PC-3 (cell line): ENCODE data around the gene PPFIBP2. TPM values are rescaled to one million over a fixed set of nuclear protein-coding genes. Genes with fewer than 3 reads are reported as not detected.

Experiments used
- ATAC-seq: fragments of 200-7000 bp; cut with Tn5 transposase; 2 replicates; pipeline ENCODE4 v1.9.1; 2020; ENCODE audit warnings: mild to moderate bottlenecking, moderate library complexity
- BruUV-seq: library from RNA; stranded (reverse); fragments of 400-500 nt; replicated peaks from 2 replicates; lab custom pipeline; 2021; lab: Mats Ljungman, UMichigan
- CTCF ChIA-PET: fragments of 300-600 bp; sonication (Branson Sonifier 250); formaldehyde crosslinking; loops from one replicate; lab custom pipeline; 2022; ENCODE audit warnings: antibody characterized with exemption; lab: Charles Lee
- POLR2A ChIA-PET: fragments of 300-600 bp; sonication (Branson Sonifier 250); formaldehyde crosslinking; loops from one replicate; lab custom pipeline; 2022; ENCODE audit warnings: antibody characterized with exemption; ENCODE audit not compliant: unreplicated experiment; lab: Charles Lee
- DNase-seq: peaks from one replicate; pipeline ENCODE4 v3.0.0-alpha.2; 2015
- H2AFZ ChIP-seq: fragments of 300-600 bp; sonication (generic); 2 replicates; pipeline ENCODE4 v1.6.0; 2016; ENCODE audit warnings: antibody characterized with exemption, low read length
- H3F3A ChIP-seq: fragments of 300-600 bp; sonication (generic); one replicate; pipeline ENCODE4 v1.6.0; 2017; ENCODE audit warnings: antibody characterized with exemption, low read length, control low read depth, mild to moderate bottlenecking; ENCODE audit not compliant: unreplicated experiment
- H3K27ac ChIP-seq: fragments of 300-600 bp; sonication (generic); 2 replicates; pipeline ENCODE4 v1.5.1; 2016; ENCODE audit warnings: mild to moderate bottlenecking, low read length
- H3K27me3 ChIP-seq: fragments of 300-600 bp; sonication (generic); 2 replicates; pipeline ENCODE4 v1.6.1; 2016; ENCODE audit warnings: low read length, mixed read lengths
- H3K36me3 ChIP-seq: fragments of 300-600 bp; sonication (generic); 2 replicates; pipeline ENCODE4 v1.6.1; 2016; ENCODE audit warnings: low read depth, mixed run types, low read length, mixed read lengths
- H3K4me1 ChIP-seq: fragments of 300-600 bp; sonication (generic); 2 replicates; pipeline ENCODE4 v1.5.1; 2016; ENCODE audit warnings: low read length; ENCODE audit not compliant: insufficient read depth
- H3K4me2 ChIP-seq: fragments of 300-600 bp; sonication (generic); 2 replicates; pipeline ENCODE4 v1.6.0; 2016; ENCODE audit warnings: low read length
- H3K4me3 ChIP-seq: fragments of 300-600 bp; sonication (generic); 2 replicates; pipeline ENCODE4 v1.5.1; 2016; ENCODE audit warnings: mild to moderate bottlenecking, low read length, mixed read lengths
- H3K79me2 ChIP-seq: fragments of 300-600 bp; sonication (generic); 2 replicates; pipeline ENCODE4 v1.6.1; 2017; ENCODE audit warnings: low read length, mixed read lengths
- H3K9ac ChIP-seq: fragments of 300-600 bp; sonication (generic); 2 replicates; pipeline ENCODE4 v1.6.0; 2016; ENCODE audit warnings: mild to moderate bottlenecking, low read length
- H3K9me2 ChIP-seq: fragments of 300-600 bp; sonication (generic); replicated peaks from 2 replicates; pipeline ENCODE4 v1.6.1; 2016; ENCODE audit warnings: mixed run types, low read length, mixed read lengths
- H3K9me3 ChIP-seq: fragments of 300-600 bp; sonication (generic); 2 replicates; pipeline ENCODE4 v1.6.1; 2016; ENCODE audit warnings: low read length, mixed read lengths
- H4K20me1 ChIP-seq: fragments of 300-600 bp; sonication (generic); 2 replicates; pipeline ENCODE4 v1.6.1; 2016; ENCODE audit warnings: low read length, mixed read lengths
- CTCF ChIP-seq: fragments of 300-600 bp; sonication (generic); conservative IDR thresholded peaks from 2 replicates; pipeline ENCODE4 v1.5.1; 2017; ENCODE audit warnings: antibody characterized with exemption, low read depth, mild to moderate bottlenecking, low read length
- EZH2 ChIP-seq: fragments of 300-600 bp; sonication (generic); IDR thresholded peaks from one replicate; pipeline ENCODE4 v1.6.1; 2017; ENCODE audit warnings: antibody characterized with exemption, mild to moderate bottlenecking, low read length; ENCODE audit not compliant: unreplicated experiment
- EZH2phosphoT487 ChIP-seq: fragments of 300-600 bp; sonication (generic); IDR thresholded peaks from 2 replicates; pipeline ENCODE4 v1.6.1; 2018; ENCODE audit warnings: mild to moderate bottlenecking, antibody characterized with exemption, low read length, borderline replicate concordance
- intact Hi-C: fragments of 100-400 bp; cut with micrococcal nuclease; formaldehyde crosslinking; loops from 2 replicates; pipeline ENCODE4 v1.9.0; 2023
- total RNA-seq: library from RNA; depleted of rRNA; stranded (reverse); fragments of >200 nt; gene quantifications from 2 replicates; pipeline ENCODE4 v1.2.3, GENCODE V29; 2014

PPFIBP2 gene
- total RNA-seq, 1 experiment from 2014 or later: 3.2 TPM

GRCh38 chr11:7480113-7480512, 33.7 kb upstream of the PPFIBP2 start:
- Histone ChIP-seq H2AFZ (no peak overlapping the region), H3K9ac (no peak overlapping the region), H3K4me2 (no peak overlapping the region), H3K27ac (no peak overlapping the region), H3K4me1 (no peaks in the 10 kb centered on the region), H3K9me2 (no peaks in the 10 kb centered on the region), H4K20me1 (no peaks in the 10 kb centered on the region), H3K9me3 (no peaks in the 10 kb centered on the region), H3K36me3 (no peaks in the 10 kb centered on the region), H3K4me3 (no peak overlapping the region), H3K27me3 (peaks cover 34% of the 10 kb centered on the region), H3F3A (no peaks in the 10 kb centered on the region), H3K79me2 (no peaks in the 10 kb centered on the region)
- ChIA-PET CTCF (no interaction called here), POLR2A (no interaction called here)
- ATAC-seq: no peak
- TF ChIP-seq EZH2phosphoT487 (no peak), CTCF (no peak), EZH2 (no peak)
- DNase-seq: no peak
- intact Hi-C loops: no loop called here
- BruUV-seq: no TSS peak

- Histone ChIP-seq H3K27me3 (peaks cover 47% of the 10 kb centered on the region), H3F3A (no peaks in the 10 kb centered on the region), H3K4me2 (no peak overlapping the region), H2AFZ (no peak overlapping the region), H3K27ac (no peak overlapping the region), H3K9me2 (no peaks in the 10 kb centered on the region), H3K79me2 (no peaks in the 10 kb centered on the region), H3K36me3 (no peaks in the 10 kb centered on the region), H3K9ac (no peak overlapping the region), H3K4me1 (no peaks in the 10 kb centered on the region), H3K4me3 (no peak overlapping the region), H4K20me1 (no peaks in the 10 kb centered on the region), H3K9me3 (no peaks in the 10 kb centered on the region)
- ATAC-seq: no peak
- TF ChIP-seq EZH2 (no peak), EZH2phosphoT487 (no peak), CTCF (no peak)
- no peak for DNase-seq
- BruUV-seq: no TSS peak
- ChIA-PET POLR2A (no interaction called here), CTCF (no interaction called here)
- intact Hi-C loops: no loop called here
These were observed 29.7 kb upstream of the PPFIBP2 start for GRCh38 chr11:7484131-7484530.

GRCh38 chr11:7484645-7485044, 29.2 kb upstream of the PPFIBP2 start:
- H3F3A ChIP-seq: no peaks in the 10 kb centered on the region
- H3K4me3 ChIP-seq: no peak overlapping the region
- no peaks in the 10 kb centered on the region for H4K20me1 ChIP-seq
- H3K27ac ChIP-seq: no peak overlapping the region
- ChIA-PET CTCF (no interaction called here), POLR2A (no interaction called here)
- H3K27me3 ChIP-seq: peaks cover 45% of the 10 kb centered on the region
- no peak overlapping the region for H2AFZ ChIP-seq
- no peaks in the 10 kb centered on the region for H3K9me2 ChIP-seq
- BruUV-seq: no TSS peak
- no peaks in the 10 kb centered on the region for H3K36me3 ChIP-seq
- no peaks in the 10 kb centered on the region for H3K9me3 ChIP-seq
- intact Hi-C loops: no loop called here
- no peaks in the 10 kb centered on the region for H3K79me2 ChIP-seq
- H3K9ac ChIP-seq: no peak overlapping the region
- DNase-seq (no peak), ATAC-seq (no peak)
- TF ChIP-seq CTCF (no peak), EZH2 (no peak), EZH2phosphoT487 (no peak)
- no peak overlapping the region for H3K4me2 ChIP-seq
- H3K4me1 ChIP-seq: no peaks in the 10 kb centered on the region
